ENCODE results near the gene CABLES2.

Gene CABLES2

GRCh38 chr20:62403331-62403730 is 3.8 kb downstream of the CABLES2 start:
- DNase-seq: no peak

DNA sequence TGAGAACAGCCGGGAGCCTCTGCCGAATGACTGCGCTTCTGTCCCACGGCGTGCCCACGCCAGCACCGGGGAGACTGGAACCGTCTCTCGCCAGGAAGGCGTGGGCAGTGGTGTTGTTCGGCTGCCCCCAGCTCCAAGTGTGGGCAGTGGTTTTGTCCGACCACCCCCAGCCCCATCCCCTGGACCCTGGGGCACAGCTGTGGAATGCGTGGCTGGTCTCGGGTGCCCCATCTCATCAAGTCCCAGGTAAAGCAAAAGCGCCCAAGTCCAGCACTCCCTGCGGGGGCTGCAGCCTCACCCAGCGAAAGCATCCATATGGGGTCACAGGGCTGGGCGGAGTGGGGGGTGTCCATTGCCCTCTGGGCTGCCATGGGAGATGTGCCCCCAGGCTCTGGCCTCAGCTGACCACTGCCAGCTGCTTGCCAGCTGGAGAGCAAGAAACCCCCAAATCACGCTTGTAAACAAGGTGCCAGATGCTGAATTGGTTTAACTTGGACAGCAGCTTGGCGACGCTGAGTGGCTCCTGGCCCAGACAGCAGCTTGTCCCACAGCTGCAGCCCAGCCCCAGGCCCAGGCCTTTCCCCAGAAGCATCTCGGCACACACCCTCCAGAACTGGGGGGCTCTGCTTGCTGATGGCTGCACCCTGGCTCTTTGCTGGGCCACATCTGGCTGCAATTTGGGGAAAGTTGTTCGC is 4.5 kb downstream of the CABLES2 start:
- no peak for DNase-seq

DNA sequence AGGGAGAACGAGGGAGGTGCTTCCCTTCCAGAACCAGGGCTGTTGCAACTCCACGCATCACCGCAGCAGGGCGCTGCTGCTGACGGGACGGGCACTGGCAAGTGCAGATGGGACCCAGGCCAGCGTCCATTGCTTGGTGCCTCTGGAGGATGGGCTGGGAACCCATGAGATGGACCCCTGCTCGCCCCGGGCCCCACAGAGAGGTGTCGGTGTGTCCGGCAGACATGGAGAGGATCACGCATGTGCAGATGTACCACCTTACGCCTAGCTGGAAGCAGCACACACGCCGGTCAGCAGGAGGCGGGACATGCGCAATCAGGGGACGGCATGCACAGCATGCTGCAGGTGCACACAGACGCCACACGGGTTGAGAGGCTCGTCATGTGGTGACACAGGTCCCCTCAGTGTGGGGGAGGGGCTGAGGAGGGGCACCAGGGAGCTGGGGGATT is 5.7 kb downstream of the CABLES2 start:
- no peak for DNase-seq

DNA sequence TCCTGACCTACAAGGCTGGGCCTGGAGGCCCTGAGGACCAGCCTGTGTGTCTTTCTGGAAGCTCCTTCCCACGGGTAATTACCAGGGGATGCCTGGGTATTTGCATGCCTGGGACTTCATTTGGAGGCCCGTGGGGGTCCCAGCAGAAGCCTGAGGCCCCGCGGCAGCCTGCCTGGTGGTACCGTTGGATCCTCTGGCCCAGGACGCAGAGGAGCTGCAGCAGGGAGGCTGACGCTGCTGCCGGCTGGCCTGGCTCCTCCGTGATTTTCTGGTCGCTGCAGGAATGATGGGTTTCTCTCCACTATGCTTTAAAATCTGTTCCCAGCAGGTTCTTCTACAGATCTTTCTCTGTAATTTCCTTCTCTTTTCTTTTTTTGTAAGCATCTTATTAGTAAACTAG is 6.5 kb downstream of the CABLES2 start:
- no peak for DNase-seq

DNA sequence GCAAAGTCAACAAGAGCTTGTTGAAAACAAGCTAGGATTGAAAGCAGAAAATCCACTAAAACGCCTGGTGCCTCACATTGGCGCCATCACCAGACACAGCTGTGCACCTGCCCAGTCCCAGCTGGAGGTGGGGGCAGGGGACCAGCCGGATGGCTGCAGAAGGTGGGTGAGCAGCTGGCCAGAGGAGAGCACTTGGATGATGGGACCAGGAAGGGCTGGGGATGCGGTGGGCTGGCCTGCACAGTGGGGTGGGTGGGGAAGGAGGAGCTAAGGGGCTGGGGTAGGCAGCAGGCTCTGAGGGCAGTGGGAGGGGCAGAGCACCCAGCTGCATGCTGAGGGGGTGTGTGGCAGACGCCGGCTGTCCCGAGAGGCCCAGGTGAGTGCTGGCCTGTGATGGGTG is 7.1 kb downstream of the CABLES2 start:
- DNase-seq: no peak

- DNase-seq: no peak
Observed at GRCh38 chr20:62398120-62398821, 8.8 kb downstream of the CABLES2 start.

- DNase-seq: no peak
Observed at GRCh38 chr20:62396367-62397239, 10.5 kb downstream of the CABLES2 start.

GRCh38 chr20:62395311-62396242 is 11.5 kb downstream of the CABLES2 start:
- DNase-seq: no peak

GRCh38 chr20:62394248-62395245 is 12.5 kb downstream of the CABLES2 start:
- no peak for DNase-seq

DNA sequence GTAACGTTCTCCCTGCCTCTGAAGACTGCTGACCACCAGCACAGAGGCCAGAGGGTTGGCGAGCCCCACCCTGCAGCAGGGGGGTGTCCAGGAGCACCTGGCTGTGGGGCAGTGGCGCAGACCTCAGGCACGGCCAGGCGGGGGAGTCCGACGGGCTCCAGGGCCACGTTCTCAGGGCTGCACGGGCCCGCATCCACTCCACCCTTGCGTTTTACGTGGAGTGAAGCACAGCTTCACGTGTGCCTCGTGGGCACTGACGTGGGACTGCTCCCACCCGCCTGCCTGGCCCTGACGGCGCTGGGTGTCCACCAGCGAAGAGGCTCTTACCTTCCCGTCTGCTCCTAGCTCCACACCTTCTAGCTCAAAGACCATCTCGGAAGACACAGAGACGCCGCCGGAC is 13.3 kb downstream of the CABLES2 start:
- no peak for DNase-seq

GRCh38 chr20:62393335-62393665 is 13.8 kb downstream of the CABLES2 start:
- no peak for DNase-seq

- DNase-seq: no peak
Observed at GRCh38 chr20:62392621-62393334, 14.3 kb downstream of the CABLES2 start.

DNA sequence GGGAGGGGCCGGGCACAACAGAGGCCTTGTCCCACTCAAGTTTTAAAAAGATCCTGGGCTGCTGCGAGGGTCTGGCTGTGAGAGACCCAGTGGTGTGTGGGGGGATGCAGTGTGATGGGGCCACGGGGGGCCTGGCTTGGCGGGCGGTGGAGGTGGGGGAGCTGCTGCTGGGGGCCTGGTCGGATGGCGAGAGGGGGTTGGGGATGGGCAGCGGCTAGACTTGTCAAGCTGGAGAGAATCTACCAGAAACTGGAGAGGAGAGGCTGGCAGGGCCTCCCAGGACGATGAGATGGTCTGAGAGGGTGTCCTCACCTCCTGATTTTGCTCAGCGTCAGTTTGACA is 15.0 kb downstream of the CABLES2 start:
- DNase-seq: no peak

DNA sequence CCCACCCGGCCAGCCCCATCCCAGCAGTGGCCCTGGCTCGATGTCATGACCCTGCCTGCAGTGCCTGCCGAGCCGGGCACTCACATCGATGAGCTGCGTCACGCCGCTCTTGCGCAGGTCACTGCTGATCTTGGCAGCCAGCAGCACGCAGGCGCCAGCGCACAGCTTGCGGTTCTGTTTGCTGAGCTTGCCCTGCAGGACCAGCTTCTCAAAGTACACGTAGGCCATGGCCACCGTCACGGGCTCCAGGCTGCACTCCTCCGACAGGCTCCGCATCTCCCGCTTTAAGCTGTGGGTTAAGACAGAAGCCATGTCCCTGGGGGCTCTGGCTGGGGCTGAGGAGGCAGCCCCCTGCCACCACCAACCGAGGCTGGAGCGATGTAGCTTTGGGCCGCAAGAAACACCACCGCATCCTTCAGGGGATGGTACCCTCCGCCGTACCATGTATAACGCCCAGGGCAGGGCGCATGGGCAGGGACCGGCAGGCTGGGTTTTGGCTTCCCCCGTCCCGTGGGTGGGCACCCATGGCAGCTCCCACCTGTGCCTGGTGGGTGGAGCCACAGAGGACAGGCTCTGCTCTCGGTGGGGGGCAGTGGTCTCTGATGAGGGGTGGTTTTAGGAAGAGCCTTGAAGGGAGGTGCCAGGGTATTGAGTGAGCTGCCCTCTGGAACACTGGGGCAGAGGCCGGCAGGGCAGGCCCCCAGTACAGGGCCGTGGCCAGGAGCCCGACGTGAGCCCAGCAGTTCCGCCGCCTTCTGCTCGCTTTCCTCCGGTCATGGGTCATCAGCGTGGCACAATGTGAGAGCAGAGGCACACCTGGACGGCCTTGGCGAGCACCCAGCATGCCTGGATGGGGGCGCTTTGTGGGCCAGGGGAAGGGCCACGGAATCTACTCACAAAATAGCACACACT is 15.7 kb downstream of the CABLES2 start:
- DNase-seq: no peak

DNA sequence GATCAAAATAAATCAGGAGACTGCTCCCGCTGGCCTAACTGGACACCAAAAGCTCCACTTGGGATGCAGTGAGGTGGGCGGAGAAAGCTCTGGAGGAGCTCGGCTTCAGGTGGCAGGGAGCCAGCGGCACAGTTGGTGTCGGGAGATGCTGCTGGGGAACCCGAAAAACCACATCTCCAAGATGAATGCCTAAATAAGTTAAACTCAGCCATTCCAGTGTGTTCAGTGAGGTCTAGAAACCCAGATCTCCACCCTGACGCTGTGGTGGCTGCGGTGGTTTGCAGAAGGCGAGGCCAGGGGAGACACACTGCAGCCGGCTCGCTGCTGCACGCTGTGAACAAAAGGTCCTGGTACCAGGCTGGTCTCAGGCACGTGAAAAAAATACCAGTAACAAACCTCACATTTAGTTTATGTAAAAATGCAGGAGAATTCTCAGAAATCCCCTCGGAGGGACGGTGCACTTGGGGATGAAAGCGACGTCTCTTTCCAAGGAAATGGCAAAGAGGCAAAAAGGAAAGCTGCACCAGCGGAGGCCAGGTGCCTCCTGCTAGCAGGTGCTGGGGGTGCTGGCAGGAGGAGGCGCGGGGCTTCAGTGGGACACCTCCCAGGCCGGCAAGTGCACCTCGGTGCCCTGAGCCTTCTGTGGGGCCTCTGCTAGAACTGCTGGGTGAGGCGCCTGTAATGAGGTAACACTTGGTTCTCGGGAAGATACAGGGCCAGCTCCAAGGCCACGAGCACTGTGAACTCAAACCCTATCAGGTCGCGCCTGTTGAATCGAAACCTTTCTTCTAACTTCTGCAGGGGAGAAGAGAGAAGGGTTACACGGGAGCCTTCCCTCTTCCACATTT is 16.5 kb downstream of the CABLES2 start:
- no peak for DNase-seq

GRCh38 chr20:62389601-62390087 is 17.4 kb downstream of the CABLES2 start:
- DNase-seq: no peak

DNA sequence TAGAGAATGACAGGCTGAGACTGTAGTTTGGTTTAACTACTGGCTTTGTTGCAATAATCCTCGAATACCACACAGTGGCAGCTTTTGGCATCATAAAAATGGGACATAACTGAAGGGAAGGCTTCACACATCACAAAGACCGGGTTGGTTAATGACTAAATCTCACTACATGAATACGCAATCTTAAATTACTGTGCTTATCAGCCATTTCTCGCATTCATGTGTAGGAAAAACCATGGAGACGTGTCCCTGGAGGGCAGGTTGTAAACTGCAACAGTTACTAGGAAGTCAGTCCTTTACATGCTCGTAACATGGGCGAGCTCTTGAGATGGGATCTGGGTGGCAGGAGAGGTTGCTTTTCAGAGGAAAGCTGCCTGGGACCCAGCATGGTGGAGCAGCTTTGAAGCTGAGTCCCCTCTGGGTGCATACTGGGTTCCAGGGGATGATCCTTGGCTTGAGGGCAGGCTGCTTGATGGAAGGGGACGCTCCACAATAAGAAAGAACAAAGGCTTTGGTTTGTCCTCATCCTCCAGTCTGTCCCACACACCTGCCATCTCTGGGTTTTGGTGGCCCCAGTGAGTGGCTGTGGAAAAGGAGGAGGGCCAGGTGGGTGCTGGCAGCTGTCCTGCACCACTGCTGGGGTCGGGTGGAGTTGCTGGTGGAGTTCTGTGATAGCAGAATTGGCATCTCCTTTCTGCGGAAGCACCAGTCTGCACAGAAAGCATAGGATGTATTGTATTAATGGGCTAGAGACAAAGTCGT is 18.1 kb downstream of the CABLES2 start:
- DNase-seq: no peak

Measured in bone marrow (tissue), 2 donors.